Measurements from ENCODE around the gene ANXA5. TPM values are rescaled to one million over a fixed set of nuclear protein-coding genes. Genes with fewer than 3 reads are reported as not detected.

Gene ANXA5
- polyA plus RNA-seq, 1 donor: 333 TPM

GRCh38 chr4:121698236-121698671, 1.5 kb upstream of the ANXA5 start:
- Histone ChIP-seq H3K27ac (ENCODE audit: low read length) (no peak overlapping the region), H3K27me3 (ENCODE audit: control insufficient read depth, insufficient read depth, low read length) (no peaks in the 10 kb centered on the region), H3K9me3 (ENCODE audit: control insufficient read depth, low read depth, low read length) (no peaks in the 10 kb centered on the region), H3K4me3 (ENCODE audit: low read length) (no peak overlapping the region), H3K36me3 (ENCODE audit: control insufficient read depth, insufficient read depth, low read length) (no peaks in the 10 kb centered on the region), H3K4me1 (ENCODE audit: control insufficient read depth, insufficient read depth, low read length) (peaks cover 10% of the 10 kb centered on the region)
- WGBS (ENCODE audit: insufficient coverage, low lambda C conversion rate): 17% methylated on average over 1 of the region's 5 CpGs
- peak; percentile 43 to 70 for DNase-seq

GRCh38 chr4:121697564-121697963, 784 bp upstream of the ANXA5 start:
- peak overlapping the region; percentile 89 for H3K4me3 ChIP-seq (ENCODE audit: low read length)
- WGBS (ENCODE audit: insufficient coverage, low lambda C conversion rate): 61% methylated on average over 3 of the region's 9 CpGs
- peak in 1 of 2 donors; percentile 31 for DNase-seq
- peaks cover 10% of the 10 kb centered on the region for H3K4me1 ChIP-seq (ENCODE audit: control insufficient read depth, insufficient read depth, low read length)
- peak overlapping the region; percentile 89 for H3K27ac ChIP-seq (ENCODE audit: low read length)
- H3K27me3 ChIP-seq (ENCODE audit: control insufficient read depth, insufficient read depth, low read length): no peaks in the 10 kb centered on the region
- no peaks in the 10 kb centered on the region for H3K9me3 ChIP-seq (ENCODE audit: control insufficient read depth, low read depth, low read length)
- no peaks in the 10 kb centered on the region for H3K36me3 ChIP-seq (ENCODE audit: control insufficient read depth, insufficient read depth, low read length)

- no peaks in the 10 kb centered on the region for H3K36me3 ChIP-seq (ENCODE audit: control insufficient read depth, insufficient read depth, low read length)
- no peaks in the 10 kb centered on the region for H3K27me3 ChIP-seq (ENCODE audit: control insufficient read depth, insufficient read depth, low read length)
- DNase-seq: peak; percentile 66 to 82
- H3K4me3 ChIP-seq (ENCODE audit: low read length): peak overlapping the region; percentile 79
- no CpG with 5 or more reads among the region's 26 CpGs for WGBS (ENCODE audit: insufficient coverage, low lambda C conversion rate)
- H3K27ac ChIP-seq (ENCODE audit: low read length): peak overlapping the region; percentile 90
- H3K4me1 ChIP-seq (ENCODE audit: control insufficient read depth, insufficient read depth, low read length): peaks cover 18% of the 10 kb centered on the region
- H3K9me3 ChIP-seq (ENCODE audit: control insufficient read depth, low read depth, low read length): no peaks in the 10 kb centered on the region
Observed at GRCh38 chr4:121696170-121696580, 605 bp downstream of the ANXA5 start.

GRCh38 chr4:121693886-121694285, 2.9 kb downstream of the ANXA5 start:
- no CpG with 5 or more reads among the region's 4 CpGs for WGBS (ENCODE audit: insufficient coverage, low lambda C conversion rate)
- no peaks in the 10 kb centered on the region for H3K27me3 ChIP-seq (ENCODE audit: control insufficient read depth, insufficient read depth, low read length)
- no peaks in the 10 kb centered on the region for H3K9me3 ChIP-seq (ENCODE audit: control insufficient read depth, low read depth, low read length)
- no peak overlapping the region for H3K27ac ChIP-seq (ENCODE audit: low read length)
- peaks cover 29% of the 10 kb centered on the region for H3K4me1 ChIP-seq (ENCODE audit: control insufficient read depth, insufficient read depth, low read length)
- DNase-seq: no peak
- peaks cover 2% of the 10 kb centered on the region for H3K36me3 ChIP-seq (ENCODE audit: control insufficient read depth, insufficient read depth, low read length)
- H3K4me3 ChIP-seq (ENCODE audit: low read length): no peak overlapping the region

GRCh38 chr4:121693450-121693849, 3.3 kb downstream of the ANXA5 start:
- Histone ChIP-seq H3K27ac (ENCODE audit: low read length) (no peak overlapping the region), H3K9me3 (ENCODE audit: control insufficient read depth, low read depth, low read length) (no peaks in the 10 kb centered on the region), H3K36me3 (ENCODE audit: control insufficient read depth, insufficient read depth, low read length) (peaks cover 6% of the 10 kb centered on the region), H3K4me1 (ENCODE audit: control insufficient read depth, insufficient read depth, low read length) (peaks cover 28% of the 10 kb centered on the region), H3K27me3 (ENCODE audit: control insufficient read depth, insufficient read depth, low read length) (no peaks in the 10 kb centered on the region), H3K4me3 (ENCODE audit: low read length) (no peak overlapping the region)
- DNase-seq: no peak
- WGBS (ENCODE audit: insufficient coverage, low lambda C conversion rate): 40% methylated on average over 1 of the region's 2 CpGs

DNA sequence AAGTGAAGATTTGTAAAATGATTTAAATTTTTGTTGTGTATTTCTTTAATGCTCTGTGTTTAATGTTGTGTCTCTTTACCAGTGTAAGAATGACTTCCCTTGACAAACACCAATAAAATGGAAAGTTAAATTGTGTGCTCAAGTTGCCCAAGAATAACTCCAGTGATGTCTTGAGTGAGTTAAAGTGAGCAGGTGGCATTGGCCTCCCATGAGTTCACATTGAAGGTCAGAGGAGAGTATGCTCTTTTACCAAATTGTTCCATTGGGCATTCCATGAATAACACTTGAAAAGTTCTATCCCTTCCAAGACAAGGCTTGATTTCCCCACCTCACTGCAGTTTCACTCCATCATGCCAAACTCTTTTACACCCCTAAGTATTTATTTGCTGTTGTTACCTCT, 4.5 kb downstream of the ANXA5 start:
- no peak overlapping the region for H3K4me3 ChIP-seq (ENCODE audit: low read length)
- no peaks in the 10 kb centered on the region for H3K9me3 ChIP-seq (ENCODE audit: control insufficient read depth, low read depth, low read length)
- peaks cover 20% of the 10 kb centered on the region for H3K4me1 ChIP-seq (ENCODE audit: control insufficient read depth, insufficient read depth, low read length)
- H3K36me3 ChIP-seq (ENCODE audit: control insufficient read depth, insufficient read depth, low read length): peaks cover 12% of the 10 kb centered on the region
- no peaks in the 10 kb centered on the region for H3K27me3 ChIP-seq (ENCODE audit: control insufficient read depth, insufficient read depth, low read length)
- DNase-seq: no peak
- no peak overlapping the region for H3K27ac ChIP-seq (ENCODE audit: low read length)

DNA sequence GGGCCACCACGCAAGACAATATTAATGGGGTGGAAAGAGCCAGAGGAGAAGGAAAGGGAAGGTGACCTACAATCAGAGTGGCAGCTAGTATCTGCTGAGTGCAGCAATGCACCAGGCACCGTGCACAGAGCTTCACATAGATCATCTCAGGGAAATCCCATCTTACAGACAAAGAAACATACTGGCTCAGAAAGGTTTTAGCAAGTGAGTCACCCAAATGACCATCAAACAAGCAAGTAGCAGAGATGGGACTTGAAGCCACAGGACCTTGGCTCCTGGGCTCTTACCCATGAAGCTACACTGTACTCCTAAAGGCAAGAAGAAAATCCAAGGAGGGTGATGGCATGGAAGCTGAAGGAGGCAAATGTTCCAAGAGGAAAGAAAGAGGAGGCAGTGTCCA, 6.8 kb downstream of the ANXA5 start:
- no CpG with 5 or more reads among the region's 2 CpGs for WGBS (ENCODE audit: insufficient coverage, low lambda C conversion rate)
- peaks cover 20% of the 10 kb centered on the region for H3K4me1 ChIP-seq (ENCODE audit: control insufficient read depth, insufficient read depth, low read length)
- no peak overlapping the region for H3K4me3 ChIP-seq (ENCODE audit: low read length)
- no peak overlapping the region for H3K27ac ChIP-seq (ENCODE audit: low read length)
- H3K27me3 ChIP-seq (ENCODE audit: control insufficient read depth, insufficient read depth, low read length): no peaks in the 10 kb centered on the region
- peaks cover 26% of the 10 kb centered on the region for H3K36me3 ChIP-seq (ENCODE audit: control insufficient read depth, insufficient read depth, low read length)
- H3K9me3 ChIP-seq (ENCODE audit: control insufficient read depth, low read depth, low read length): no peaks in the 10 kb centered on the region
- no peak for DNase-seq

DNA sequence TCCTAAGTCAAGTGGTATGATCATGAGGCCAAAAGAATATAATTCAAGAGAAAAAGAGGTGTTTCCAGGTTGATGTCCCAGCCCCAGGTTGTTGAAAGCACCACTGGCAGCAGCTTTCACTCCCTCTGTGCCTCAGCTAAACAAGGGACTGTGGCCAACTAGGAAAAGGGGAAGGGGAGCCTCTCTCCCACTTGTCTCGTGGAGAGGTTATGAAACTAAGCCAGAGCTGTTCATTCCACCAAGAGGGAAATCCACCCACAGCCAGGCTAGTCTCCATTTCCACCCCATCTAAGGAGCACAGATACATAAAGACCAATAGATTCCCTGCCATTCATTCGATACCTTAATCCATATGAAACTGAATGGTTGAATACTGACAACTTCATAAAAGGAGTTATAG, 8.1 kb downstream of the ANXA5 start:
- no CpG with 5 or more reads among the region's 2 CpGs for WGBS (ENCODE audit: insufficient coverage, low lambda C conversion rate)
- no peak overlapping the region for H3K4me3 ChIP-seq (ENCODE audit: low read length)
- H3K27ac ChIP-seq (ENCODE audit: low read length): no peak overlapping the region
- H3K9me3 ChIP-seq (ENCODE audit: control insufficient read depth, low read depth, low read length): no peaks in the 10 kb centered on the region
- DNase-seq: no peak
- H3K27me3 ChIP-seq (ENCODE audit: control insufficient read depth, insufficient read depth, low read length): no peaks in the 10 kb centered on the region
- H3K4me1 ChIP-seq (ENCODE audit: control insufficient read depth, insufficient read depth, low read length): peaks cover 20% of the 10 kb centered on the region
- peaks cover 33% of the 10 kb centered on the region for H3K36me3 ChIP-seq (ENCODE audit: control insufficient read depth, insufficient read depth, low read length)

DNA sequence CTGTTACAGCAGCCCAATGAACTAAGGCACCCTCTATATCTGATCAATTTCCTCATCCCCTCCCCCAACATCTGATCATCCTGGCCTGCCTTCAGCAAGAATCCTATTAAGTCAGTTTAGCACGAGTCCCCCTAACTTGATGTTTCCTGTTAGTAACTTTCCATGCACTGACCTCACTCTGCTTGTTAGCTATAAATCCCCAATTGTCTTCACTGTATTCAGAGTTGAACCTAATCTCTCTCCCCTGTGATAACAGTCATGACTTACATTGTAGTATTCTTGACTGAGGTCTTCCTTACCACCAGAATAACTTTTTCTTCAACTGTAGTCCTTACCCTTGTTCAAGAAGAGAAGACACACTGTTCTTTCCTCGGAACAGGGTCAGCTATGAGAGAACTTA, 8.5 kb downstream of the ANXA5 start:
- no peak for DNase-seq
- Histone ChIP-seq H3K36me3 (ENCODE audit: control insufficient read depth, insufficient read depth, low read length) (peaks cover 34% of the 10 kb centered on the region), H3K27me3 (ENCODE audit: control insufficient read depth, insufficient read depth, low read length) (no peaks in the 10 kb centered on the region), H3K4me1 (ENCODE audit: control insufficient read depth, insufficient read depth, low read length) (peaks cover 20% of the 10 kb centered on the region), H3K27ac (ENCODE audit: low read length) (no peak overlapping the region), H3K9me3 (ENCODE audit: control insufficient read depth, low read depth, low read length) (no peaks in the 10 kb centered on the region), H3K4me3 (ENCODE audit: low read length) (no peak overlapping the region)
- WGBS (ENCODE audit: insufficient coverage, low lambda C conversion rate): no CpG with 5 or more reads among the region's 2 CpGs

GRCh38 chr4:121686255-121686654, 10.5 kb downstream of the ANXA5 start:
- no peaks in the 10 kb centered on the region for H3K27me3 ChIP-seq (ENCODE audit: control insufficient read depth, insufficient read depth, low read length)
- H3K4me1 ChIP-seq (ENCODE audit: control insufficient read depth, insufficient read depth, low read length): peaks cover 12% of the 10 kb centered on the region
- 100% methylated on average over 1 of the region's 6 CpGs for WGBS (ENCODE audit: insufficient coverage, low lambda C conversion rate)
- H3K4me3 ChIP-seq (ENCODE audit: low read length): no peak overlapping the region
- H3K9me3 ChIP-seq (ENCODE audit: control insufficient read depth, low read depth, low read length): no peaks in the 10 kb centered on the region
- no peak for DNase-seq
- H3K36me3 ChIP-seq (ENCODE audit: control insufficient read depth, insufficient read depth, low read length): peaks cover 45% of the 10 kb centered on the region
- no peak overlapping the region for H3K27ac ChIP-seq (ENCODE audit: low read length)

DNA sequence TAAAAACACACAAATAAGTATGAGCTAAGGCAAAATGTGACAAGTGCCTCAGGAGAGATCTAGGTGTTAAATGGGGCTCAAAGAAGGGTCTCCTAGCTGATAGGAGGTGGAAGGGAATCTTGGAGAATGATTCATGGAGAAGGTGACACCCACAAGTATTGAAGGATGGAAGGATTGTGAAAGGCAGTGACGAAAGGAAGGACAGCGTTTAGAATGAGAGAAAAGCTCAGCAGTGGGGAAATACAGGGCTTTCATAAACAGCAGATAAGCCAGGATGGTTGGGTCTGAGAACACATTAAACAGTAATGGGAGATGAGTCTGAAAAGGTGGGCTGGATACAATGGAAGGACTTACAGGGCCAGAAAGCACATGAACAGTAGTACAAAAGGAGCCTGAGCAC, 11.5 kb downstream of the ANXA5 start:
- no CpG with 5 or more reads among the region's 2 CpGs for WGBS (ENCODE audit: insufficient coverage, low lambda C conversion rate)
- no peak for DNase-seq
- no peak overlapping the region for H3K4me3 ChIP-seq (ENCODE audit: low read length)
- H3K27ac ChIP-seq (ENCODE audit: low read length): no peak overlapping the region
- no peaks in the 10 kb centered on the region for H3K9me3 ChIP-seq (ENCODE audit: control insufficient read depth, low read depth, low read length)
- H3K36me3 ChIP-seq (ENCODE audit: control insufficient read depth, insufficient read depth, low read length): peaks cover 53% of the 10 kb centered on the region
- peaks cover 5% of the 10 kb centered on the region for H3K4me1 ChIP-seq (ENCODE audit: control insufficient read depth, insufficient read depth, low read length)
- no peaks in the 10 kb centered on the region for H3K27me3 ChIP-seq (ENCODE audit: control insufficient read depth, insufficient read depth, low read length)
